ENCODE measurements around the gene PCDH9. TPM values are rescaled to one million over a fixed set of nuclear protein-coding genes. Genes with fewer than 3 reads are reported as not detected.

The PCDH9 gene
- total and polyA plus RNA-seq, 10 of the 15 experiments (the other 5 are each of a cell fraction or from before 2014, with no cell fraction given), result 0.02 to 2.3 (median 0.05) TPM; not detected in 1

- TF ChIP-seq E2F8 (IDR thresholded peaks at IDR 0.05; ENCODE audit: low read depth, partially characterized antibody) (no peak), LARP7 (IDR thresholded peaks at IDR 0.05) (no peak)
Observed at GRCh38 chr13:66503890-66504289, 726.2 kb downstream of the PCDH9 start (continued).

- no peak overlapping the region for H3K27ac ChIP-seq (ENCODE audit: control insufficient read depth, insufficient read depth)
- no peaks in the 10 kb centered on the region for H4K20me1 ChIP-seq (ENCODE audit: control insufficient read depth, insufficient read depth)
- DNase-seq (ENCODE audit: low read depth, low spot score) (no peak), ATAC-seq (no peak), FAIRE-seq (no peak)
- no peaks in the 10 kb centered on the region for H3K36me3 ChIP-seq (ENCODE audit: control insufficient read depth in 2 of 2, insufficient read depth in 2 of 2, low read length in 1 of 2)
- no peak for TF ChIP-seq ATF2 (IDR thresholded peaks at IDR 0.05; ENCODE audit: low read length)
- no peak for TF ChIP-seq CBX5 (IDR thresholded peaks at IDR 0.05; ENCODE audit: low read depth)
- no peak for TF ChIP-seq E2F4 (IDR thresholded peaks at IDR 0.05; ENCODE audit: low read depth, low read length)
- no peak for TF ChIP-seq ZBTB4 (CRISPR knock-in tag; IDR thresholded peaks at IDR 0.05)
- SMC1A ChIA-PET (ENCODE audit: uncharacterized antibody, unreplicated experiment), result no interaction called here
- H3K9me3 ChIP-seq (replicated peaks; ENCODE audit: control insufficient read depth, insufficient read depth, low read length), result no peaks in the 10 kb centered on the region
- no peaks in the 10 kb centered on the region for H3K79me2 ChIP-seq (ENCODE audit: control insufficient read depth, insufficient read depth, low read length)
- in situ Hi-C loops (cut with MboI) (no loop called here), intact Hi-C loops (cut with micrococcal nuclease; ENCODE audit: unreplicated experiment) (no loop called here)
- BruUV-seq (replicated peaks), result no TSS peak
- H3K4me3 ChIP-seq, result no peak overlapping the region
- no peak overlapping the region for H3K4me2 ChIP-seq (ENCODE audit: control insufficient read depth, insufficient read depth)
- POLR2A ChIA-PET, result no interaction called here
- no peaks in the 10 kb centered on the region for H3K4me1 ChIP-seq (ENCODE audit: control insufficient read depth, insufficient read depth, low read length)
- RAD21 ChIA-PET (ENCODE audit: unreplicated experiment), result no interaction called here
- H3K27me3 ChIP-seq (replicated peaks in 1 of 2; ENCODE audit: control insufficient read depth in 2 of 2, insufficient read depth in 2 of 2, low read length in 1 of 2), result no peaks in the 10 kb centered on the region
- H2AFZ ChIP-seq (ENCODE audit: control insufficient read depth, low read depth, low read length), result no peak overlapping the region
- no peak overlapping the region for H3K9ac ChIP-seq (ENCODE audit: control insufficient read depth, insufficient read depth, low read length)
- CTCF ChIA-PET, result interaction anchor here (1.6 kb wide), 1 partner anchor 22 kb away, joined by 3 read pairs; no protein-coding TSS in a partner anchor
Observed at GRCh38 chr13:66501181-66501580, 729.0 kb downstream of the PCDH9 start.
